CD4-positive, alpha-beta T cell (primary cell): ENCODE results near the gene UBR3. TPM values are rescaled to one million over a fixed set of nuclear protein-coding genes. Genes with fewer than 3 reads are reported as not detected.

Source experiments
- ATAC-seq: fragments of 200-7000 bp; cut with Tn5 transposase; one replicate; pipeline ENCODE4 v1.10.0; 2022; ENCODE audit warnings: mild to moderate bottlenecking; ENCODE audit not compliant: poor library complexity
- CTCF ChIA-PET: fragments of 350-600 bp; sonication (Branson Sonifier 250); formaldehyde crosslinking; loops from one replicate; lab custom pipeline; 2021; ENCODE audit warnings: antibody characterized with exemption, inconsistent platforms; lab: Charles Lee
- POLR2A ChIA-PET: fragments of 350-600 bp; sonication (Branson Sonifier 250); formaldehyde crosslinking; loops from one replicate; lab custom pipeline; 2021; ENCODE audit warnings: antibody characterized with exemption, inconsistent platforms; lab: Charles Lee
- DNase-seq, 14 experiments: peaks; one replicate each; pipeline ENCODE4 v3.0.0-alpha.2; 2013 to 2020; ENCODE audit warnings: mixed read lengths in 2 of 14
- H3K27ac ChIP-seq, 2 donors: one replicate each; pipeline versions ENCODE4 v1.5.1 to v1.7.0; 2013; ENCODE audit warnings: low read length in 2 of 2, low read depth in 1 of 2, mild to moderate bottlenecking in 1 of 2
- H3K27me3 ChIP-seq, 2 experiments: 1 replicate in 1 of 2; 2 replicates in 1 of 2; pipeline versions ENCODE4 v1.6.1 to v1.7.0; 2013; ENCODE audit warnings: low read length in 2 of 2, control low read depth in 1 of 2, mild to moderate bottlenecking in 1 of 2, moderate library complexity in 1 of 2; ENCODE audit not compliant: insufficient read depth in 2 of 2, control insufficient read depth in 1 of 2
- H3K36me3 ChIP-seq: one replicate; pipeline ENCODE4 v1.6.1; 2013; ENCODE audit warnings: low read length, control low read depth; ENCODE audit not compliant: insufficient read depth
- H3K4me1 ChIP-seq: one replicate; pipeline ENCODE4 v1.6.1; 2013; ENCODE audit warnings: low read length, control low read depth; ENCODE audit not compliant: insufficient read depth
- H3K4me3 ChIP-seq: one replicate; pipeline ENCODE4 v1.5.1; 2013; ENCODE audit warnings: mild to moderate bottlenecking, low read length, moderate library complexity
- H3K9me3 ChIP-seq, 2 experiments: 1 replicate in 1 of 2; 2 replicates in 1 of 2; pipeline versions ENCODE4 v1.6.1 to v1.7.0; 2013; ENCODE audit warnings: low read length in 2 of 2, mild to moderate bottlenecking in 2 of 2, control low read depth in 1 of 2, moderate library complexity in 1 of 2; ENCODE audit not compliant: control insufficient read depth in 1 of 2, insufficient read depth in 1 of 2
- H3K27ac Mint-ChIP-seq: one replicate; pipeline ENCODE4 v1.8.0; 2020; ENCODE audit warnings: mixed read lengths
- H3K27me3 Mint-ChIP-seq: one replicate; pipeline ENCODE4 v1.8.0; 2021; ENCODE audit warnings: mixed read lengths
- H3K36me3 Mint-ChIP-seq: one replicate; pipeline ENCODE4 v1.8.0; 2021; ENCODE audit warnings: low read depth, mixed read lengths
- H3K4me1 Mint-ChIP-seq: one replicate; pipeline ENCODE4 v1.8.0; 2021; ENCODE audit warnings: low read depth, mixed read lengths
- H3K4me3 Mint-ChIP-seq: one replicate; pipeline ENCODE4 v1.8.0; 2020; ENCODE audit warnings: mild to moderate bottlenecking, mixed read lengths
- H3K9me3 Mint-ChIP-seq: one replicate; pipeline ENCODE4 v1.8.0; 2020; ENCODE audit warnings: mixed read lengths
- CTCF ChIP-seq: fragments of 200-600 bp; IDR thresholded peaks from one replicate; pipeline ENCODE4 v1.8.0; 2022; ENCODE audit warnings: antibody characterized with exemption, mild to moderate bottlenecking
- intact Hi-C, 2 experiments: fragments of 100-400 bp; cut with DNase I in 1 of 2; cut with micrococcal nuclease in 1 of 2; formaldehyde crosslinking; loops; one replicate each; pipeline versions ENCODE4 v1.15.1 to v1.9.0; 2023 to 2025; cut with DNase I, micrococcal nuclease
- total RNA-seq, 174 experiments: library from RNA in 2 of 174; stranded (reverse) in 2 of 174; gene quantifications; one replicate each; pipeline ENCODE4 v1.2.3 and lab custom pipeline; 2021 to 2026

UBR3 gene
- total RNA-seq, 2 experiments from 2014 or later, result 32.1 to 35.2 TPM

GRCh38 chr2:170014769-170015168, 187.5 kb downstream of the UBR3 start:
- H3K27me3 ChIP-seq, result no peaks in the 10 kb centered on the region
- no peak overlapping the region for H3K27ac ChIP-seq
- H3K4me3 ChIP-seq, result no peak overlapping the region
- intact Hi-C loops, result no loop called here
- H3K9me3 ChIP-seq, result no peaks in the 10 kb centered on the region
- H3K4me1 Mint-ChIP-seq, result no peaks in the 10 kb centered on the region
- no peaks in the 10 kb centered on the region for H3K4me1 ChIP-seq
- POLR2A ChIA-PET, result interaction anchor here (0.7 kb wide), 1 partner anchor 1965 kb away, joined by 3 read pairs; no protein-coding TSS in a partner anchor
- no peak for TF ChIP-seq CTCF
- no peak for DNase-seq
- H3K36me3 Mint-ChIP-seq, result peaks cover 41% of the 10 kb centered on the region
- CTCF ChIA-PET, result no interaction called here
- no peak overlapping the region for H3K27ac Mint-ChIP-seq
- H3K27me3 Mint-ChIP-seq, result no peaks in the 10 kb centered on the region
- no peaks in the 10 kb centered on the region for H3K36me3 ChIP-seq
- no peak for ATAC-seq
- no peak overlapping the region for H3K4me3 Mint-ChIP-seq
- no peaks in the 10 kb centered on the region for H3K9me3 Mint-ChIP-seq

- Mint-ChIP-seq H3K9me3 (no peaks in the 10 kb centered on the region), H3K27me3 (no peaks in the 10 kb centered on the region), H3K36me3 (peaks cover 39% of the 10 kb centered on the region), H3K4me3 (no peak overlapping the region), H3K4me1 (no peaks in the 10 kb centered on the region), H3K27ac (no peak overlapping the region)
- no peaks in the 10 kb centered on the region for H3K4me1 ChIP-seq
- ChIA-PET CTCF (no interaction called here), POLR2A (no interaction called here)
- no peaks in the 10 kb centered on the region for H3K9me3 ChIP-seq
- no peak for TF ChIP-seq CTCF
- H3K4me3 ChIP-seq, result no peak overlapping the region
- DNase-seq, result no peak
- H3K27ac ChIP-seq, result no peak overlapping the region
- no peak for ATAC-seq
- peaks cover 10% of the 10 kb centered on the region for H3K36me3 ChIP-seq
- no peaks in the 10 kb centered on the region for H3K27me3 ChIP-seq
- intact Hi-C loops, result no loop called here
These were observed 190.7 kb downstream of the UBR3 start for GRCh38 chr2:170017860-170018532.

- POLR2A ChIA-PET, result no interaction called here
- no peak overlapping the region for H3K4me3 Mint-ChIP-seq
- Histone ChIP-seq H3K27ac (no peak overlapping the region), H3K4me1 (no peaks in the 10 kb centered on the region), H3K9me3 (no peaks in the 10 kb centered on the region), H3K27me3 (no peaks in the 10 kb centered on the region), H3K36me3 (peaks cover 10% of the 10 kb centered on the region), H3K4me3 (no peak overlapping the region)
- peaks cover 35% of the 10 kb centered on the region for H3K36me3 Mint-ChIP-seq
- no peak for TF ChIP-seq CTCF
- DNase-seq (no peak), ATAC-seq (no peak)
- CTCF ChIA-PET, result no interaction called here
- H3K27ac Mint-ChIP-seq, result no peak overlapping the region
- intact Hi-C loops, result no loop called here
- no peaks in the 10 kb centered on the region for H3K4me1 Mint-ChIP-seq
- H3K9me3 Mint-ChIP-seq, result no peaks in the 10 kb centered on the region
- H3K27me3 Mint-ChIP-seq, result no peaks in the 10 kb centered on the region
These were observed 192.0 kb downstream of the UBR3 start for GRCh38 chr2:170019060-170019805.
